T-helper 2 cell treated with Interferon-gamma antibody and Interleukin-4, amounts not matched to agents 5 μg/mL and 100 μg/mL, for 36 hours (primary cell): ENCODE data around the gene SPRR1B.

Source experiments
- DNase-seq: peaks from one replicate; pipeline ENCODE4 v3.0.0; 2021; ENCODE audit warnings: low spot score
- H3K27ac Mint-ChIP-seq: one replicate; pipeline ENCODE4 v1.8.0; 2021; ENCODE audit warnings: mild to moderate bottlenecking, mixed read lengths
- H3K27me3 Mint-ChIP-seq: one replicate; pipeline ENCODE4 v1.8.0; 2021; ENCODE audit warnings: low read depth, mixed read lengths
- H3K36me3 Mint-ChIP-seq: one replicate; pipeline ENCODE4 v1.8.0; 2021; ENCODE audit warnings: low read depth, mixed read lengths
- H3K4me1 Mint-ChIP-seq: one replicate; pipeline ENCODE4 v1.8.0; 2021; ENCODE audit warnings: low read depth, mixed read lengths
- H3K4me3 Mint-ChIP-seq: one replicate; pipeline ENCODE4 v1.8.0; 2022; ENCODE audit warnings: mild to moderate bottlenecking, moderate library complexity, mixed read lengths
- H3K9me3 Mint-ChIP-seq: one replicate; pipeline ENCODE4 v1.8.0; 2021; ENCODE audit warnings: mixed read lengths

The SPRR1B gene

GRCh38 chr1:153070243-153070642, 39.2 kb downstream of the SPRR1B start:
- Mint-ChIP-seq H3K4me3 (no peak overlapping the region), H3K27ac (no peak overlapping the region), H3K36me3 (no peaks in the 10 kb centered on the region), H3K27me3 (peaks cover 8% of the 10 kb centered on the region), H3K4me1 (no peaks in the 10 kb centered on the region), H3K9me3 (no peaks in the 10 kb centered on the region)
- no peak for DNase-seq

- no peaks in the 10 kb centered on the region for H3K9me3 Mint-ChIP-seq
- no peak within 1 kb of the TSS for H3K4me3 Mint-ChIP-seq
- H3K27me3 Mint-ChIP-seq, result peaks cover 4% of the 10 kb centered on the region
- no peak within 1 kb of the TSS for H3K27ac Mint-ChIP-seq
- no peaks in the 10 kb centered on the region for H3K4me1 Mint-ChIP-seq
- no peaks in the 10 kb centered on the region for H3K36me3 Mint-ChIP-seq
- DNase-seq, result no peak
Measured at GRCh38 chr1:153071511-153071910, 40.5 kb downstream of the SPRR1B start, which contains the start of gene SPRR2B. TSS of gene SPRR2B (minus strand) at chr1:153071611. CDS start at chr1:153070839, 772 bp downstream.

GRCh38 chr1:153072806-153073726, 42.1 kb downstream of the SPRR1B start:
- H3K4me3 Mint-ChIP-seq, result no peak overlapping the region
- H3K27me3 Mint-ChIP-seq, result peaks cover 4% of the 10 kb centered on the region
- H3K27ac Mint-ChIP-seq, result no peak overlapping the region
- H3K9me3 Mint-ChIP-seq, result no peaks in the 10 kb centered on the region
- no peak for DNase-seq
- H3K4me1 Mint-ChIP-seq, result no peaks in the 10 kb centered on the region
- H3K36me3 Mint-ChIP-seq, result no peaks in the 10 kb centered on the region

GRCh38 chr1:153081736-153082135, 50.7 kb downstream of the SPRR1B start:
- no peaks in the 10 kb centered on the region for H3K9me3 Mint-ChIP-seq
- H3K4me3 Mint-ChIP-seq, result no peak overlapping the region
- no peak overlapping the region for H3K27ac Mint-ChIP-seq
- DNase-seq, result no peak
- no peaks in the 10 kb centered on the region for H3K36me3 Mint-ChIP-seq
- no peaks in the 10 kb centered on the region for H3K4me1 Mint-ChIP-seq
- H3K27me3 Mint-ChIP-seq, result no peaks in the 10 kb centered on the region
